Muscle of back (tissue), 11 donors: ENCODE data around the gene PTPRN2. TPM values are rescaled to one million over a fixed set of nuclear protein-coding genes. Genes with fewer than 3 reads are reported as not detected.

Experiments used
- DNase-seq, 3 donors: peaks; one replicate each; pipeline versions ENCODE4 v3.0.0 to v3.0.0-alpha.2; 2013
- polyA plus RNA-seq, 10 donors: library from polyadenylated mRNA; unstranded; fragments of 120-200 nt; gene quantifications; one replicate each; pipeline ENCODE4 v1.2.1, GENCODE V29; 2013; ENCODE audit not compliant: insufficient read length in 10 of 10

PTPRN2 gene
- polyA plus RNA-seq, 10 donors, result 1.8 to 3.1 (median 2.1) TPM

- DNase-seq, result no peak
Measured at GRCh38 chr7:157526913-157527634, 1060.5 kb downstream of the PTPRN2 start.

- DNase-seq, result no peak
Measured at GRCh38 chr7:157526005-157526912, 1061.4 kb downstream of the PTPRN2 start.

GRCh38 chr7:157525491-157525915 is 1062.1 kb downstream of the PTPRN2 start:
- no peak for DNase-seq

GRCh38 chr7:157524731-157525130 is 1062.9 kb downstream of the PTPRN2 start:
- no peak for DNase-seq

- no peak for DNase-seq
Measured at GRCh38 chr7:157523766-157524421, 1063.7 kb downstream of the PTPRN2 start.

- no peak for DNase-seq
Measured at GRCh38 chr7:157523371-157523765, 1064.3 kb downstream of the PTPRN2 start.

- DNase-seq, result no peak
Measured at GRCh38 chr7:157522954-157523353, 1064.7 kb downstream of the PTPRN2 start.

GRCh38 chr7:157522189-157522588 is 1065.4 kb downstream of the PTPRN2 start:
- no peak for DNase-seq

GRCh38 chr7:157521752-157522151 is 1065.9 kb downstream of the PTPRN2 start:
- DNase-seq, result no peak

- DNase-seq, result no peak
Measured at GRCh38 chr7:157521061-157521731, 1066.4 kb downstream of the PTPRN2 start.

- DNase-seq, result no peak
Measured at GRCh38 chr7:157520249-157520648, 1067.4 kb downstream of the PTPRN2 start.

- DNase-seq, result no peak
Measured at GRCh38 chr7:157519798-157520244, 1067.8 kb downstream of the PTPRN2 start.

- no peak for DNase-seq
Measured at GRCh38 chr7:157519246-157519645, 1068.4 kb downstream of the PTPRN2 start.

GRCh38 chr7:157518514-157519175 is 1069.0 kb downstream of the PTPRN2 start:
- DNase-seq, result no peak

- no peak for DNase-seq
Measured at GRCh38 chr7:157517782-157518513, 1069.7 kb downstream of the PTPRN2 start.

GRCh38 chr7:157516911-157517781 is 1070.5 kb downstream of the PTPRN2 start:
- no peak for DNase-seq

- no peak for DNase-seq
Measured at GRCh38 chr7:157516311-157516710, 1071.3 kb downstream of the PTPRN2 start.

GRCh38 chr7:157515342-157516041 is 1072.1 kb downstream of the PTPRN2 start:
- no peak for DNase-seq

GRCh38 chr7:157514746-157515145 is 1072.9 kb downstream of the PTPRN2 start:
- DNase-seq, result no peak
